ENCODE data around the gene UBL7.
"Not testable (repeated sequence)": the region's sequence is repeated elsewhere in the genome, so short reads cannot be mapped to it uniquely, and the experiment has no call there.

Gene UBL7, protein sequence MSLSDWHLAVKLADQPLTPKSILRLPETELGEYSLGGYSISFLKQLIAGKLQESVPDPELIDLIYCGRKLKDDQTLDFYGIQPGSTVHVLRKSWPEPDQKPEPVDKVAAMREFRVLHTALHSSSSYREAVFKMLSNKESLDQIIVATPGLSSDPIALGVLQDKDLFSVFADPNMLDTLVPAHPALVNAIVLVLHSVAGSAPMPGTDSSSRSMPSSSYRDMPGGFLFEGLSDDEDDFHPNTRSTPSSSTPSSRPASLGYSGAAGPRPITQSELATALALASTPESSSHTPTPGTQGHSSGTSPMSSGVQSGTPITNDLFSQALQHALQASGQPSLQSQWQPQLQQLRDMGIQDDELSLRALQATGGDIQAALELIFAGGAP

DNA sequence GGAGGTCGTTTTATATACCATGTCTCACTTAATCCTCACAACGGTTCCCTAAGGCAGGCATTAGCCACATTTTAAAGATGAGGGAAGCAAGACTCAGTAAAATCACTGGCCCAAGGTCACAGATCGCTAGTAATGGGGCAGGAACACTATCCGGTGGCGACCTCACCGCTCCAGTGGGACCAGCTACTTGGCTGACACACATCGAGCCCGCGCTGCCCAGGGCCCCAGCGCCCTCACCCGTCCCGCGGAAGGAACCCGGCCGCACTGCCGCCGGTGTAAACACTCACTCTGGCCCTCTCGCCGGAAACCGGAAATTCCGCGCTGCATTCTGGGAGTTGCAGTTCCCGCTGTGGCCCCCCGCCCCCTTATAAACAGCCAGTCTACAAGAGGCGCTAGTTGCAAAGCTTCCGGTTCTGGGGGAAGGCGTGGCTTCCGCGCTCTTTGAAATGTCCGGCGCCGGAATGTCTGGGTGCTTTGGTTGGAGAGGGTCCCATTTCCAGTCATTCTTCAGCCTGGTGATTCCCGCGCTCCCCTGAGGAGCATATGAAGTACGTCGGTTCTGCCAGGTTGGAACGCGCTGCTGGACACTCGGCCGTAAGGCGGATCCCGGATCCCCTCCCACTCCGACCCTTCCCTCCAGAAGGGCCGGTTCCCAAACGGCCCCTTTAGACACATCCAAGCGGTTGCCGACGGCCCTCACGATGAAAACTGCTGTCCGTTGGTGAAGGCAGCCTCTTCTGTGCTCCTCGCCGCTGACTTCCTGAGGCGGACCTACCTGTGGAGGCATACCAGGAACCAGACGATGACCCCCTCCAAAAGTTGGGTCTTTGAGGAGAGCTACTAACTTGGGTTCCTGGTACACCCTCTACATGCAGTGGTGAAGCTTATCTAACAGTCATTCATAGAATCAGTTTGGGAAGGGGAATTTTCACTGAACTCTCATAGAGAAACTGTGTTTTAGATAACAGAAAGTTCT, at the start of gene UBL7:
Gene UBL7, minus strand, starts transcription at position 290 of the 976 bp plus-strand sequence. CDS start 2,293 bp downstream, outside the sequence.
- DNase-seq, result peak; percentile 94

DNA sequence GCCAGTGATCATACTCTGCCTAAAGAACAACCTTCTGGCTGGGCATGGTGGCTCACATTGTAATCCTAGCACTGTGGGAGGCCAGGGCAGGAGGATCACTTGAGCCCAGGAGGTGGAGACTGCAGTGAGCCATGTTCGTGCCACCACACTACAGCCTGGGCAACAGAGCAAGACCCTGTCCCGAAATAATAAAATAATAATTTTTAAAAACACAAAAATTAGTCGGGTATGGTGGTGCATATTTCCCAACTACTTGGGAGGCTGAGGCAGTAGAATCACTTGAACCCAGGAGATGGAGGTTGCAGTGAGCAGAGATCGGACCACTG, 45.5 kb upstream of the UBL7 start:
- no peak for DNase-seq

DNA sequence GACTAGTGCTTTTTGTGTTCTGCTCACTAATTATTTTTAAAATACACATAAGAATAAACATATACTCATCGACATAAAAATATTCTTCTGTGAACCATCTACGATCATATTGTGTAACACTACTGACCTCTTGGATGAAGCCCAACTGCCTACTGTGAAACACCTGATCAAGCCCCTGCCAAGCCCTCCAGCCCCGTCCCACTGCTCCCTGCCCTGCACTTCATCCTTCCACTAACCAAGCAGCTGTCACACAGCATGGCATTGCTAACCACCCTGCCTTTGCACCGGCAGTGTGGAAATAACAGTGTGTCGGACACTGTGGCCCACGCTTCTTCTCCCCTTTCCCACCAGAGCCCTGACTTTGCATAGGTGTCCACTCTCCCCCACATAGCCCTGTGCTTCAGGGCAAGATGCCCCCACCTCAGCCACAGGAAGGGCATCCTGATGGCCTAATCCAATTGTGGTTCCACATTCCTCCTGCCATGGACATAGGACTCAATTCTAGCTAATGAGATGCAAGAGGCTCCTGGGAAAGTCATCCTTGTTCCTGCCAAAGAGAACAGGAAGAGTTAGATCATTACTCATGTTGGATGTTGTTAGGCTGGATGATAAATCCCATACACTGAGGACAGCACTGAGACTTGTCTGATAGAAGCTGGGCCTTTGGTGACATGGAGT, 45.0 kb upstream of the UBL7 start:
- DNase-seq, result no peak

DNA sequence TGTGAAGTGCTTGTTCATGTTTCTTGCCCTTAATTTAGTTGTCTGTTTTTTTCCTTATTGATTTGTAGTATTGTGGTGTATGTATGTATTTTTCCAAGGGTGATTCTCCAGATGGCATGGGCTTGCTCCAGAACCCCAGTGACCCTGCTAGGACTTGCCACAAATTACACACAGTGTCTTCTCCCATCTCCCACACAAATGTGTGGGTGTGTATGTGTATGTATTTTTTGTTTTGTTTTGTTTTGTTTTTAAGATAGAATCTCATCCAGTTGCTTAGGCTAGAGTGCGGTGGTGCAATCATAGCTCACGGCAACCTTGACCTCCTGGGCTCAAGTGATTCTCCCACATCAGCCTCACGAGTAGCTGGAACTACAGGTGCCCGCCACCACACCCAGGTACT, 43.9 kb upstream of the UBL7 start:
- no peak for DNase-seq

DNA sequence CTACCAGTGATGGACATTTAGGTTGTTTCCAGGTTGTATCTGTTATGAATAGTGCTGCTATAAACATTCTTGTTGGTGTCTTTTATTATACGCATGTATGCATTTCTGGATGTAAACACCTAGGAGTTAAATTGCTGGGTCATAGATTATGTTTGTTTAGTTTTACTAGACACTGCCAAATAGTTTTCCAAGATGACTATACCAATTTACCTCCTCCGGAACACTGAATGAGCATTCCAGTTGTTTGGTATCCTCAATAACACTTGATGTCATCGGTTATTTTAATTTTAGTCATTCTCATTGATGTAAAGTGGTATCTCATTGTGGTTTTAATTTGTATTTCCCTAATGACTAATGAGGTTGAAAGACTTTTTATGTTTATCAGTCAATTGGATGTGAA, 43.5 kb upstream of the UBL7 start:
- DNase-seq, result no peak

DNA sequence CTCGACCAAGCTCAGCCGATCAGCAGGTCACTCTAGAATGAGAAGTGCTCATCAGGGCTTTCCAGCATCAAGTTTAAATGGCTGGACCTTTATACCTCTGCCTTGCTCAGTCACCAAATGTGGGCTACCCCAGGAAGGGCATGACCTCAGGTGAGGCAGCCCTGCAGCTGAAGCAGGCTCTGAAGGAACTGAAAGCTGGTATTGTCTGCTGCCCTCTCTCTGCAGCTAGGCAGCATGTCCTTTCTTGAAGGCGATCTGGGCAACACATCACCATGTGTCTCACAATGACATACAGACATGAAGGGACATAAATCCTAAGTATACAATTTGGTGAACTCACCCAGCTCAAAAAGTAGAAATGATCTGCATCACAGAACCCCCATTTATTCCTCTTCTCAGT, 41.3 kb upstream of the UBL7 start:
- DNase-seq, result no peak

DNA sequence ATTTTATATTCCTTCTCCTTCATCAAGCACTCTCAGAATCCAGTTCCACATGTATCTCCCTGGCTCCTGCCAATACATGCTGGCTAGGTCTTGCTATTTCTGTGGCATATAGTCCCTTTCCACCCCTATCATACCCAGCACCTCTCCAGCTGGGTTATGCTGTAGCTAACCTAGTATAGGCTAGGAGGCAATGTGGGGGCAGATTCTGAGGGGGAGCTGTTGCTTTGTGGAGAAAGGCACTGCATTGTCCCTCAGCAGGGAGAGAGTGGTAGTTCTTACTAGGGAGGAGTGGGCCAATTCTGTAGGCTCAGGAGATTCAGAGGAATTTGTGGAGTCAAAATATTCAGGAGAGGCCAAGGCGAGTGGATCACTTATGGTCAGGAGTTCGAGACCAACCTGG, 39.4 kb upstream of the UBL7 start:
- no peak for DNase-seq

DNA sequence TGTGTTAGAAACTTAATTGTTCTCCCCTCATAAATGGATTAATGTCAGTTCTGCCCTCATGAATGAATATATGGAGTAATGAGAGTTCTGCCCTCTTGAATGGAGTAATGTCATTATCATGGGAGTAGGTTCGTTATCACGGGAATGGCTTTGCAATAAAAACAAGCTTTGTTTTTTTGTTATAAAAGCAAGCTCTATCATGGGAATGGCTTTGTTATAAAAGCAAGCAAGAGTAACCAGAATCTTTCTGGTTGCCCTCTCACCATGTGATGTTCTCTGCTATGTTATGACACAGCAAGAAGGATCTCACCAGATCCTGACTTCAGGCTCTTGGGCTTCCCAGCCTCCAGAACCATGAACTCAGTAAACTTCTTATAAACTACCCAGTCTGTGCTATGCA, 38.4 kb upstream of the UBL7 start:
- no peak for DNase-seq

DNA sequence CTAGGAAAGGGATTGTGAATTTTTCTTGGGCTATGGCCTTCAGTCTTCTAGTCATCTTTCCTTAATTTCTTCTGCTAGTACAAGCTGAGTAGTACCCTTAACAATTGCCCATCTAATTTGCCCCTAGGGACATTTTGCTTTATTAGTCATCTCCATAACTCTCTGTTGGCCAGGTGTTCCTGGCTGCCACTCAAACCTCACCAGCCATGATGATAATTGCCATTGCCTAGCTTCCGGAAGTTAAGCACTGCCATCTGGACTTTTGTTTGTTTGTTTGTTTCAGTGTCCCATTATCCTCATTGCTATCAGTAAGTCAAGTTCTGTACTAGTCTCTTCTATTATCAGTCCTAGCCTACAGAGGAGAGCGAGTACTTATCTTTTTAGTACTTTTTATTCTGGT, 36.6 kb upstream of the UBL7 start:
- no peak for DNase-seq

DNA sequence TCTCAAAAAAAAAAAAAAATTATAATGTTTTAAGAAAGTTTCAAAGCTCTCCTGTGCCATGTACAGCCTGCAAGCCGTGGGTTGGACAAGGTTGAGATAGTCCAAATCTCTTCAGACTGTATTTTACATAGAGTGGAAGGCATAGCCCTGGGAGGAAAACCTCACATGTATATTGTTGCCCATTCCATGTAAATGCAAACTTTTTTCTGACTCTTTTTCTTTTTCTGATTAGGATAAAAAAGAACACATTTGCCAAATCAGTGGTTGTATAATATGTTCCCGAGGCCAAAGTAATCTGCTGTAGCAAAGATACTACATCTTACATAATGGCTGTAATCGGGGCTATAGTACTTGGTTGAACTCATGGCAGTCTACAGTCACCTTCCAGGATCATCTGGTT, 35.7 kb upstream of the UBL7 start:
- DNase-seq, result no peak

DNA sequence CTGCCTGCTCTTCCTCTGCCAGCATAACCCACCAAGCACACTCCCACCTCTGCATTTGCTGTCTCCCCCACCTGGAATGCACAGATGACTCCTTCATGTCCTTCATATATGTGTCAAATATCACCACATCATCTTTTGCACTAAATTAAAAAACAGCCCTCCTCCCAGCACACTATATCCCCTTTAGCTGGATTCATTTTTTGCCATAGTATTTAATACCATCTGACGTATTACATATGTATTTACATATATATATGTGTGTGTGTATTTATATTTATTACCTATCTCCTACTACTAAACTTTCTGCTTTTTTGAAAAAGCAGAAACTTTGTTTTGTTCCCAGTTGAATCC, 29.4 kb upstream of the UBL7 start:
- no peak for DNase-seq

DNA sequence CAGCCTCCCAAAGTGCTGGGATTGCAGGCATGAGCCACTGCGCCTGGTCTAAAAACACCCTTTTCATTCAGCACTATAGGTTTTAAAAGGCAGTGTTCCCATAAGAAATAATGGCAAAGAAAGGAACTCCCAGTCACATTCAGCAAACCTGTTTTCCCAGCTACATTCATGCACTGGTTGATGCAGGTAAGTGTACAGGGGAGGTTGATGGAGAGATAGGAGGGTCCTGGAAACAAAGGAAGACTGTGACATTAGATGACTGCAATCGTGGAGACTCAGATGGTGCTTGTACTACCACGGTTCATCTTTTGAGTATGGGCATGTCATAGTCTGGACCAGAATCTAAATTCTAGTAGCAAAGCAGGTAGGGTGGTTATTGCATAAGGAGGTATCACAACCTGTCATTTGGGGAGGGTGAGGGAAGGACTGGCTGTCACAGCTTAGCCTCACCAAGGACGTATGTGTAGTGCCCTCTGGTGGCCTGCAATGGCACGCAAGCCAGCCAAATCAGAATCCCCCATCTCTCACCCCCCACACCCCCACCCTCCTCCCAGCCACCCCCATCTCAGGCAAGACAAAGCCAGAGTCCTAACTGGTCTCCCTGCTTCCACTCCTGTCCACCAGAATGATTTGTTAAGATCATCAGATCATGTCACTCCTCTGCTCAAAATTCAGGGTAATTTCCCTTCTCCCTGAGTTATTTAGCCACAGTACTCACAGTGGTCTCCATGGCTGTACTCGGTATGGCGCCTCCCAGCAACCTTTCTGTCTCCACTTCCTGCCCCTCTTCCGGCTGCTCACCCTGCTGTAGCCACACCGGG, 28.8 kb upstream of the UBL7 start:
- no peak for DNase-seq

DNA sequence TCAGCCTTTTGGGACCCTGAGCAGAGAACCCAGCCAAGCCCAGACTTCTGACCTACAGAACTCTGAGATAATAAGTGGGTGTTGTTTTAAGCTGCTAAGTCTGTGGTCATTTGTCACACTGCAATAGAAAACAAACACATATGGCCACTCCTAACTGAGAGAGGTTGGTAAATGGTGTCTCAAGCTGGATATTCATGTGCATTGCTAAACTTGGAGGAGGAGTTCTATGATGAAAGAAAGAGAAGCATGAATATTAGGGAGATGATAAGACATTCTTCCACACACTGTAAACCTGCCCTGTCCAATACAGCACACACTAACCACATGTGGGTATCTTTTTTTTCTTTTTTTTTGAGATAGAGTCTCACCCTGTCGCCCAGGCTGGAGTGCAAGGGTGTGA, 27.8 kb upstream of the UBL7 start:
- DNase-seq, result no peak

DNA sequence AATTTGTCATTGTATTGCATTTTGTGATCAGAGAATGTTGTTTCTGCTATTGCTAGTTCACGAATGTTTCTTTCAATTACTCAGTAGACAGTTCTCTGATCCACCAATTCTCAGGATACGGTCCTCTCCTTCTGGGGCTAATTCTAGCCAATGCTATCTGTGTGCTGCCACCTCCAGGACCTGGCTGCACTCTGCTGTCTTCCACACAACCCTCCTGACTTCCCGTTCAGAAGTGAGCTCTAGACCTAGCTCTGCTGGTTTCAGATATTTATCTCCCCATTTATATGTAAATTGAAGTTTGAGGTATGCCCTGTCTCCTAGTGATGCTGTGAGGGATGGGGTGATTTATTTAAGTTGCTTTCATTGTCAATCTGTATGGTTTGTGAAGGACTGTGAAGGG, 21.7 kb upstream of the UBL7 start:
- DNase-seq, result no peak

DNA sequence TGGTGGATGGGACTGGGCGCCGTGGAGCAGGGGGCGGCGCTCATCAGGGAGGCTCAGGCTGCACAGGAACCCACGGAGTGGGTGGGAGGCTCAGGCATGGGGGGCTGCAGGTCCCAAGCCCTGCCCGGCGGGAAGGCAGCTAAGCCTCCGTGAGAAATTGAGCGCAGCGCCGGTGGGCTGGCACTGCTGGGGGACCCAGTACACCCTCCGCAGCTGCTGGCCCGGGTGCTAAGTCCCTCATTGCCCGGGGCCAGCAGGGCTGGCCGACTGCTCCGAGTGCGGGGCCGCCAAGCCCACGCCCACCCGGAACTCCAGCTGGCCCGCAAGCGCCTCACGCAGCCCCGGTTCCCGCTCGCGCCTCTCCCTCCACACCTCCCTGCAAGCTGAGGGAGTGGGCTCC, 19.4 kb upstream of the UBL7 start:
- DNase-seq, result not testable (repeated sequence)

DNA sequence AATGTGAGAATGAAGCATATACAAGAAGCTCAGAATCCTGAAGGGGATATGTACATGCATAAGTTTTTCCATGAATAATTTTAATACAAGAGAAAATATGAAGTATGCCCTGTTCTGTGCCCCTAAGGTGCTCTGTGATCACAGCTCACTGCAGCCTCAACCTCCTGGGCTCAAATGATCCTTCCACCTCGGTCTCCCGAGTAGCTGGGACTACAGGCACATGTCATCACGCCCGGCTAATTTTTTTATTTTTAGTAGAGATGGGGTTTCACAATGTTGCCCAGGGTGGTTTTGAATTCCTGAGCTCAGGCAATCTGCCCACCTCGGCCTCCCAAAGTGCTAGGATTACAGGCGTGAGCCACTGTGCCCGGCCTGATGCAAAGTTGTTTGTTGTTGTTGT, 10.7 kb upstream of the UBL7 start:
- not testable (repeated sequence) for DNase-seq

DNA sequence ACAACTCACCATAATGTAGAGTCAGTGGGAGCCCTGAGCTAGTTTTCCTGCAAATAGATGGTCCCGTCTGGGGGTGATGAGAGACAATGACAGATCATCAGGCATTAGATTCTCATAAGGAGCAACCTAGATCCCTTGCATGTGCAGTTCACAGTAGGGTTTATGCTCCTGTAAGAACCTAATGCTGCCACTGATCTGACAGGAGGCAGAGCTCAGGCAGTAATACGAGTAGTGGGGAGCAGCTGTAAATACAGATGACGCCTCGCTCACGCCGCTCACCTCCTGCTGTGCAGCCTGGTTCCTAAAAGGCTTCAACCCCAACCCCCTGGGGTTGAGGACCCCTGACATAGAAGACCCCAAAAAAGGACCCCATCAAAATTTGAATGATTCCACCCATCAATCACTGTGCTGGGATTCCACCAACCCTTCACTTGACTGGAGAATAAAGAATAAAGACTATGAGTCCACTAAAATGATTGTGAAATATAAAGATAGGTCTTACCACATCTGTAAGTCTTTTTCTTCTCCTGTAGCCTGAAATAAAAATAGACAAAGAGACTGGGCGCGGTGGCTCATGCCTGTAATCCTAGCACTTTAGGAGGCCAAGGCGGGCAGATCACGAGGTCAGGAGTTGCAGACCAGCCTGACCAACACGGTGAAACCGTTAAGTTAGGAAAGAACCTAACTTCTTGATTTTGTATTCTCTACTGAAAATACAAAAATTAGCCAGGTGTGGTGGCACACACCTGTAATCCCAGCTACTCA, 9.9 kb upstream of the UBL7 start:
- DNase-seq, result no peak

DNA sequence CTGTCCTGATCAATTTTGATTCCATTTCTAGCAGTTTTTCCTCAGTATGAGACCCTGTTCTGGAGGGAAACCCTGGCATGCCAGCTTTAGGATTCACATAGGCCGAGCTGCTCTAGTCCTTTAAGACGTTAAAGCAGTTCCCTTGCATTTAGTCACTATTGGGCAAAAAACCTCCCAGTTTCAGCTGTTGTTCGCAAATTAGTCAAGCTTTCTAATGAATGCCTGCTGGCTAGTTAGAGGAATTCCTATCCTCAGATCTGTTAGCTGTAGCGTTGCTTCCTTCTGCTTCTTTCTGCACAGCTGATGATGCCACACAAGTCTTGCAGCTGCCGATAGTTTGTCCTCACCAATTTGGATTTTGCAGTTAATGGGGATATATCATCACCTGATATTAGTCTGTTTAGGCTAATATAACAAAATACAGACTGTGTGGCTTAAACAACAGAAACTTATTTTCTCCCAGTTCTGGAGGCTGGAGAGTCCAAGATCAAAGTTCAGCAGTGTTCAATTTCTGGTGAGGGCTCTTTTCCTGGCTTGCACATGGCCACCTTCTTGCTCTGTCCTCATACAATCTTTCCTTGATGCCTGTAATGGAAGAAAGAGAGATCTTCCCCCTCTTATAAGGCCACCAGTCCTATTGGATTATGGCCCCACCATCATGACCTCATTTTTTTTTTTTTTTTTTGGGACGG, 7.5 kb upstream of the UBL7 start:
- no peak for DNase-seq

DNA sequence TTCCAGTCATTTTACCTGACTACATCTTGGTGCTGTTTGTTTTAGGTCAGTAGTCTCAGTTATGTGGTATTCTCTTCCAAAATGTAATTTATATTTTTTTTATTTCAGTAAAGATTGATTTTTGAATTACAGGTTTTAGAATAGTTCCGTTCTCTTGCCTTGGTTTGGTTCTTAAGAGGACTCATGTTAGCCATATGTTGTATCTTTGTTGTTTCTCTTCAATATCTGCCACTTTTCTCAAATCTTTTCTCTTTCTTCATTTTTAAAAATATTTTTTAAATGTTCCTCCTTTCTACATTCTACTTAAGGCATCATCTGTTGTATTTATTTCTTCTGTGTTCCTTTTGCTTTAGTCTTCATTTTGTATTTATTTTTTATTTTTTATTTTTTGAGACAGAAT, 5.6 kb upstream of the UBL7 start:
- no peak for DNase-seq

DNA sequence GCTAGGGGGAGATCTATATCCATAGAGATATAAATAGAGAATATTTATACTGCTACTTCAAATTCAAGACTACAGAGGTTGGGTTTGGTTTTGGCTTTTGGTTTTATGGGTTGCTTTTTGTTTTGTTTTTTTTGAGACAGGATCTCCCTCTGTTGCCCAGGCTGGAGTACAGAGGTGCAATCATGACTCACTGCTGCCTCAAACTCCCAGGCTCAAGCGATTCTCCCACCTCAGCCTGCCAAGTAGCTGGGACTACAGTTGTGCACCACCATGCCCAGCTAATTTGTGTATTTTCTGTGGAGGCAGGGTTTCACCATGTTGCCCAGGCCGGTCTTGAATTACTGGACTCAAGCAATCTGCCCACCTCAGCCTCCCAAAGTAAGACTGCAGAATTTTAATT, 3.9 kb upstream of the UBL7 start:
- no peak for DNase-seq

DNA sequence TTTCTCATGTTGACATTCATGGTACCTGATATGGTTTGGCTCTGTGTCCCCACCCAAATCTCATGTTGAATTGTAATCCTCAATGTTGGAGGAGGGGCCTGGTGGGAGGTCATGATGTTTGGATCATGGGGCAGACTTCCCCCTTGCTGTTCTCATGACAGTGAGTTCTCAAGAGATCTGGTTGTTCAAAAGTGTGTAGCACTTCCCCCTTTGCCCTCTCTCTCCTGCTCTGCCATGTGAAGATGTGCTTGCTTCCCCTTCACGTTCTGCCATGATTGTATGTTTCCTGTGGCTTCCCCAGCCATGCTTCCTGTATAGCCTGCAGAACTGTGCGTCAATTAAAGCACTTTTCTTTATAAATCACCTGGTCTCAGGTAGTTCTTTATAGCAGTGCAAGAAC, 3.3 kb upstream of the UBL7 start:
- DNase-seq, result no peak

All from cortex of kidney (tissue), 1 donor.